ENCODE measurements around the gene SKIDA1.

SKIDA1 gene

DNA sequence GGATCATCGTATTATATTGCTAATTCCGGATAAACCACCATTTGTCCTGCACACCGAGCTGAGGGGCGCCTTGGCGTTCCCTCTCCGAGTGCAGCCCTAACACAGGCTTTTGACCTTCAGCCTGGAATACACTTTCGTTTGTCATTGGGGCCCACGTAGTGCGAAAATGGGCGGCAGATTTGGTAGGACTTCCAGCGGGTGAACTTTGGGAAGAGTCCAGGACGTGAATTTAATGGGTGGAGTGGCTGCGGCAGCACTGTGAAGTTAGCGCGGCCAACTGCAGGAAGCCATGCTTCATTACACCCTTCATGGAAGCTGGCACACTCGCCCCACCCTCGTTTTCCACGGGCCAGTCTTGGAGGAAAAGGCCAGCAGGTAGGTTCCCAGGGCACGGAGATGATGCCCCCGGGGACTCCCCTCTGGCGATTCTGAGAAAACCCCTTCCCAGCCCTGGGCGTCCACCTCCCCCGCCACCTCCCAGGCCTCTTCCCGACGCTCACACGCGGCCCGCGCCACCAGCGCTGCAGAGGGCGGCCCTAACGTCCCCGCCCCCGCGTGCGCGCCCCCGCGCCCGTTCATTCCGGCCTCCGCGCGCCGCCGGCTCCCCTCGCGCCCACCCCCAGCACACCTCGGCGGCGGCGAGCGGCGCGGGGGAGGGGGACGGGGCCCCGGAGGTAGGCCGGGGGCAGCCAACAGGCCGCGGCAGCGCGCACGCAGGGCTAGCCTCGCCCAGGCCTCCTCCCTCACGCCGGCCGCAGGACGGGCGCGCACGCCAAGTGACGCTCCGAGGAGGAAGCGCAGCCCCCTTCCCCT, 8.2 kb upstream of the SKIDA1 start, which contains the start of gene MLLT10:
MLLT10 (plus strand) TSS at position 766 of the 813 bp plus-strand sequence. CDS start 413 bp downstream, outside the sequence.
- peak; percentile 79 for ATAC-seq
- TF ChIP-seq, protein P1, sequence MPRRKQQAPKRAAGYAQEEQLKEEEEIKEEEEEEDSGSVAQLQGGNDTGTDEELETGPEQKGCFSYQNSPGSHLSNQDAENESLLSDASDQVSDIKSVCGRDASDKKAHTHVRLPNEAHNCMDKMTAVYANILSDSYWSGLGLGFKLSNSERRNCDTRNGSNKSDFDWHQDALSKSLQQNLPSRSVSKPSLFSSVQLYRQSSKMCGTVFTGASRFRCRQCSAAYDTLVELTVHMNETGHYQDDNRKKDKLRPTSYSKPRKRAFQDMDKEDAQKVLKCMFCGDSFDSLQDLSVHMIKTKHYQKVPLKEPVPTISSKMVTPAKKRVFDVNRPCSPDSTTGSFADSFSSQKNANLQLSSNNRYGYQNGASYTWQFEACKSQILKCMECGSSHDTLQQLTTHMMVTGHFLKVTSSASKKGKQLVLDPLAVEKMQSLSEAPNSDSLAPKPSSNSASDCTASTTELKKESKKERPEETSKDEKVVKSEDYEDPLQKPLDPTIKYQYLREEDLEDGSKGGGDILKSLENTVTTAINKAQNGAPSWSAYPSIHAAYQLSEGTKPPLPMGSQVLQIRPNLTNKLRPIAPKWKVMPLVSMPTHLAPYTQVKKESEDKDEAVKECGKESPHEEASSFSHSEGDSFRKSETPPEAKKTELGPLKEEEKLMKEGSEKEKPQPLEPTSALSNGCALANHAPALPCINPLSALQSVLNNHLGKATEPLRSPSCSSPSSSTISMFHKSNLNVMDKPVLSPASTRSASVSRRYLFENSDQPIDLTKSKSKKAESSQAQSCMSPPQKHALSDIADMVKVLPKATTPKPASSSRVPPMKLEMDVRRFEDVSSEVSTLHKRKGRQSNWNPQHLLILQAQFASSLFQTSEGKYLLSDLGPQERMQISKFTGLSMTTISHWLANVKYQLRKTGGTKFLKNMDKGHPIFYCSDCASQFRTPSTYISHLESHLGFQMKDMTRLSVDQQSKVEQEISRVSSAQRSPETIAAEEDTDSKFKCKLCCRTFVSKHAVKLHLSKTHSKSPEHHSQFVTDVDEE (CRISPR knock-in tag; IDR thresholded peaks at IDR 0.05), result peak; percentile 97
- no peak for TF ChIP-seq ZFP30 (CRISPR knock-in tag; IDR thresholded peaks at IDR 0.05)
- TF ChIP-seq ESRRG (CRISPR knock-in tag; IDR thresholded peaks at IDR 0.05), result 0 out of 2 replicates have a peak, but pooled peaks have one; percentile 11
- TF ChIP-seq RARB (CRISPR knock-in tag; IDR thresholded peaks at IDR 0.05), result no peak
- peak; percentile 43; the same call in 1 of the 2 replicates for TF ChIP-seq ZFP3 (CRISPR knock-in tag; IDR thresholded peaks at IDR 0.05)
- TF ChIP-seq, protein P2, sequence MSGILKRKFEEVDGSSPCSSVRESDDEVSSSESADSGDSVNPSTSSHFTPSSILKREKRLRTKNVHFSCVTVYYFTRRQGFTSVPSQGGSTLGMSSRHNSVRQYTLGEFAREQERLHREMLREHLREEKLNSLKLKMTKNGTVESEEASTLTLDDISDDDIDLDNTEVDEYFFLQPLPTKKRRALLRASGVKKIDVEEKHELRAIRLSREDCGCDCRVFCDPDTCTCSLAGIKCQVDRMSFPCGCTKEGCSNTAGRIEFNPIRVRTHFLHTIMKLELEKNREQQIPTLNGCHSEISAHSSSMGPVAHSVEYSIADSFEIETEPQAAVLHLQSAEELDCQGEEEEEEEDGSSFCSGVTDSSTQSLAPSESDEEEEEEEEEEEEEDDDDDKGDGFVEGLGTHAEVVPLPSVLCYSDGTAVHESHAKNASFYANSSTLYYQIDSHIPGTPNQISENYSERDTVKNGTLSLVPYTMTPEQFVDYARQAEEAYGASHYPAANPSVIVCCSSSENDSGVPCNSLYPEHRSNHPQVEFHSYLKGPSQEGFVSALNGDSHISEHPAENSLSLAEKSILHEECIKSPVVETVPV (CRISPR knock-in tag; IDR thresholded peaks at IDR 0.05), result no peak
- TF ChIP-seq ZC3H10 (CRISPR knock-in tag; IDR thresholded peaks at IDR 0.05), result no peak
- TF ChIP-seq CSDC2 (CRISPR knock-in tag; IDR thresholded peaks at IDR 0.05), result peak; percentile 95; the same call in 1 of the 2 replicates
- TF ChIP-seq, protein P3, sequence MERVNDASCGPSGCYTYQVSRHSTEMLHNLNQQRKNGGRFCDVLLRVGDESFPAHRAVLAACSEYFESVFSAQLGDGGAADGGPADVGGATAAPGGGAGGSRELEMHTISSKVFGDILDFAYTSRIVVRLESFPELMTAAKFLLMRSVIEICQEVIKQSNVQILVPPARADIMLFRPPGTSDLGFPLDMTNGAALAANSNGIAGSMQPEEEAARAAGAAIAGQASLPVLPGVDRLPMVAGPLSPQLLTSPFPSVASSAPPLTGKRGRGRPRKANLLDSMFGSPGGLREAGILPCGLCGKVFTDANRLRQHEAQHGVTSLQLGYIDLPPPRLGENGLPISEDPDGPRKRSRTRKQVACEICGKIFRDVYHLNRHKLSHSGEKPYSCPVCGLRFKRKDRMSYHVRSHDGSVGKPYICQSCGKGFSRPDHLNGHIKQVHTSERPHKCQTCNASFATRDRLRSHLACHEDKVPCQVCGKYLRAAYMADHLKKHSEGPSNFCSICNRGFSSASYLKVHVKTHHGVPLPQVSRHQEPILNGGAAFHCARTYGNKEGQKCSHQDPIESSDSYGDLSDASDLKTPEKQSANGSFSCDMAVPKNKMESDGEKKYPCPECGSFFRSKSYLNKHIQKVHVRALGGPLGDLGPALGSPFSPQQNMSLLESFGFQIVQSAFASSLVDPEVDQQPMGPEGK (CRISPR knock-in tag; IDR thresholded peaks at IDR 0.05; ENCODE audit: borderline replicate concordance), result no peak
- TF ChIP-seq PPARA (CRISPR knock-in tag; IDR thresholded peaks at IDR 0.05; ENCODE audit: borderline replicate concordance), result 0 out of 2 replicates have a peak, but pooled peaks have one; percentile 71
- TF ChIP-seq, protein P4, sequence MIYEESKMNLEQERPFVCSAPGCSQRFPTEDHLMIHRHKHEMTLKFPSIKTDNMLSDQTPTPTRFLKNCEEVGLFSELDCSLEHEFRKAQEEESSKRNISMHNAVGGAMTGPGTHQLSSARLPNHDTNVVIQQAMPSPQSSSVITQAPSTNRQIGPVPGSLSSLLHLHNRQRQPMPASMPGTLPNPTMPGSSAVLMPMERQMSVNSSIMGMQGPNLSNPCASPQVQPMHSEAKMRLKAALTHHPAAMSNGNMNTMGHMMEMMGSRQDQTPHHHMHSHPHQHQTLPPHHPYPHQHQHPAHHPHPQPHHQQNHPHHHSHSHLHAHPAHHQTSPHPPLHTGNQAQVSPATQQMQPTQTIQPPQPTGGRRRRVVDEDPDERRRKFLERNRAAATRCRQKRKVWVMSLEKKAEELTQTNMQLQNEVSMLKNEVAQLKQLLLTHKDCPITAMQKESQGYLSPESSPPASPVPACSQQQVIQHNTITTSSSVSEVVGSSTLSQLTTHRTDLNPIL (CRISPR knock-in tag; IDR thresholded peaks at IDR 0.05; ENCODE audit: low read depth), result no peak
- TF ChIP-seq ZNF8 (CRISPR knock-in tag; IDR thresholded peaks at IDR 0.05), result no peak
- no peak for TF ChIP-seq BACH2 (CRISPR knock-in tag; IDR thresholded peaks at IDR 0.05; ENCODE audit: borderline replicate concordance)
- TF ChIP-seq GLIS3 (CRISPR knock-in tag; IDR thresholded peaks at IDR 0.05), result no peak
- no peak for TF ChIP-seq TCF4 (CRISPR knock-in tag; IDR thresholded peaks at IDR 0.05; ENCODE audit: borderline replicate concordance)
- TF ChIP-seq ARNTL (CRISPR knock-in tag; IDR thresholded peaks at IDR 0.05; ENCODE audit: borderline replicate concordance, low read depth), result no peak
- TF ChIP-seq TOX (CRISPR knock-in tag; IDR thresholded peaks at IDR 0.05; ENCODE audit: borderline replicate concordance), result no peak
- TF ChIP-seq SNAI2 (CRISPR knock-in tag; IDR thresholded peaks at IDR 0.05), result peak; percentile 82; the same call in 1 of the 2 replicates
- TF ChIP-seq OSR1 (CRISPR knock-in tag; IDR thresholded peaks at IDR 0.05), result no peak
- no peak for TF ChIP-seq ZNF565 (CRISPR knock-in tag; conservative IDR thresholded peaks at IDR 0.05; ENCODE audit: low read depth)

DNA sequence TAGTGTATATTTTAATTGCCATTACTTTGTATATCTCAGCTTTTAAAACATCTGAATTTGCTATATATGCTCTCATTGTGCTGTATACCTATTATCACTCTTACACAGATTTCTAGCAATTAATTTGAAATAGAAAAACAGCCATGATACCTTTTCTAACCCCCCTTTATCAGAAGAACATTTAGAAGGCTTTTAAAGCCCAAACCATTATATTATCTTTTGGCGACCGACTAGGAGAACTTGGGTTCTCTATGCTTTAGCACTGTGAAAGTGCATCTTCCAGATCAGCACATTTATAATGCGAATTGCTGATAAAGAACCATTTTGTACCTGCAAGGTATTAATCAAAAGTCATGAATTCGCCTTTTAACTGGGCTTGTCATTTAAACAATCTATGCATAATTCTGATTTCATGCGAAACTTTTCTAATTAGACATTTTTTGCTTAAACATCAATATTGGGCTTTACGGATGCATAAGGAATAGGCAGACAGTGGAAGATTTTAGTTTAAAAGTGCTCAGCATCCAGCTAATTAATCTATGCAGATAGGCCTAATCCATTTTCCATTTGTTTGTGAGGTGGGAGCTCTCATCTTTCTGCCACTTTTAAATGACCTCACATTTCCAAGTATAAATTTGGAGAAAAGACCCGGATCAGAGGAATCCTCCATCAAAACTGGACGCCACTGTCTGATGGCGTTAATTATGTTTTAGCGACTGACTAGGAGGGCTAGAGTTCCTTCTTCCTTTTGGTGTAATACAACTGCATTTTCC, 7.4 kb upstream of the SKIDA1 start:
- TF ChIP-seq TCF4 (CRISPR knock-in tag; IDR thresholded peaks at IDR 0.05; ENCODE audit: borderline replicate concordance) (no peak), ZNF70 (CRISPR knock-in tag; IDR thresholded peaks at IDR 0.05) (no peak), OSR1 (CRISPR knock-in tag; IDR thresholded peaks at IDR 0.05) (no peak), ZNF565 (CRISPR knock-in tag; conservative IDR thresholded peaks at IDR 0.05; ENCODE audit: low read depth) (no peak), ARNTL (CRISPR knock-in tag; IDR thresholded peaks at IDR 0.05; ENCODE audit: borderline replicate concordance, low read depth) (no peak), ISL1 (CRISPR knock-in tag; IDR thresholded peaks at IDR 0.05) (no peak), ESRRG (CRISPR knock-in tag; IDR thresholded peaks at IDR 0.05) (no peak)
- TF ChIP-seq, protein P4 (CRISPR knock-in tag; IDR thresholded peaks at IDR 0.05; ENCODE audit: low read depth), result no peak
- no peak for ATAC-seq
